KMS-11 (cell line): ENCODE measurements around the gene NINJ2.

Experiments used
- H2AFZ ChIP-seq: fragments of 200-600 bp; sonication (generic); 2 replicates; pipeline ENCODE4 v1.6.1; 2016; ENCODE audit warnings: antibody characterized with exemption, mixed run types, low read depth
- H3K27ac ChIP-seq: fragments of 200-600 bp; sonication (generic); 2 replicates; pipeline ENCODE4 v1.6.1; 2016; ENCODE audit warnings: mild to moderate bottlenecking, mixed run types
- H3K27me3 ChIP-seq: fragments of 200-600 bp; sonication (generic); 2 replicates; pipeline ENCODE4 v1.6.1; 2017; ENCODE audit warnings: mild to moderate bottlenecking, low read depth, mixed run types, moderate library complexity; ENCODE audit not compliant: insufficient read depth
- H3K36me3 ChIP-seq: fragments of 200-600 bp; sonication (generic); 2 replicates; pipeline ENCODE4 v1.6.1; 2017; ENCODE audit warnings: mild to moderate bottlenecking, mixed run types; ENCODE audit not compliant: insufficient read depth
- H3K4me1 ChIP-seq: fragments of 200-600 bp; sonication (generic); 2 replicates; pipeline ENCODE4 v1.6.1; 2016; ENCODE audit warnings: mild to moderate bottlenecking, low read depth, mixed run types; ENCODE audit not compliant: poor library complexity, severe bottlenecking
- H3K4me2 ChIP-seq: fragments of 200-600 bp; sonication (generic); 2 replicates; pipeline ENCODE4 v1.7.0; 2016; ENCODE audit warnings: mild to moderate bottlenecking, mixed run types
- H3K4me3 ChIP-seq: fragments of 200-600 bp; sonication (generic); IDR thresholded peaks from 2 replicates; pipeline ENCODE4 v1.6.1; 2017; ENCODE audit warnings: low read depth, low read length, mixed read lengths; ENCODE audit not compliant: insufficient read depth
- H3K79me2 ChIP-seq: fragments of 200-600 bp; sonication (generic); 2 replicates; pipeline ENCODE4 v1.6.1; 2016; ENCODE audit warnings: low read depth, mixed run types; ENCODE audit not compliant: insufficient read depth
- H3K9ac ChIP-seq: fragments of 200-600 bp; sonication (generic); 2 replicates; pipeline ENCODE4 v1.6.1; 2016; ENCODE audit warnings: mild to moderate bottlenecking, mixed run types
- H4K20me1 ChIP-seq: fragments of 200-600 bp; sonication (generic); 2 replicates; pipeline ENCODE4 v1.6.1; 2016; ENCODE audit warnings: mild to moderate bottlenecking, mixed run types; ENCODE audit not compliant: insufficient read depth
- TF ChIP-seq, protein P1 (sequence below): fragments of 200-600 bp; sonication (generic); conservative IDR thresholded peaks from 2 replicates; pipeline ENCODE4 v1.6.1; 2017; ENCODE audit warnings: low read depth, mild to moderate bottlenecking, antibody characterized with exemption, low read length, moderate library complexity, mixed read lengths

NINJ2 gene

DNA sequence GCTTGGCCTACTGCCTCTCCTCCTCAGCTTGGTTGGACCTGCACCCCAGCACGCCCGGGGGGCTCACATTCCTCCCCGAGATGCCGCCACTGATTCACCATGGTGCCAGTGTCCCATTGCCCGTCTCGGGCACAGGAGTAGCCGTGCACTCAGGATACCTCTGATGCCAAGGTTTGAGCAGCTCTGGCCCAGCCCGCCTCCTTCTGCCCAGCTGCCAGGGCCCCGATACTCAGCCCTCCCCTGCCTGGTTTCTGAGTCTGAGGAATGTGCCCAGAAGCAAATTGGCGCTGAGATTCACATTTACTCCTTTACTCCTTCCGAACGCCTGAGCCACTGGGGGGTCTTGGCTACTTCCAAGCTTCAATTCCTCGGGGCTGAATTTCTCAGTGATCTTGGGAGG lies 63.5 kb downstream of the NINJ2 start:
- Histone ChIP-seq H3K4me1 (no peaks in the 10 kb centered on the region), H3K9ac (no peak overlapping the region), H3K4me2 (no peak overlapping the region), H3K27me3 (no peaks in the 10 kb centered on the region), H2AFZ (no peak overlapping the region), H4K20me1 (no peaks in the 10 kb centered on the region), H3K27ac (no peak overlapping the region), H3K36me3 (no peaks in the 10 kb centered on the region), H3K4me3 (no peak overlapping the region), H3K79me2 (no peaks in the 10 kb centered on the region)
- TF ChIP-seq, protein P1, sequence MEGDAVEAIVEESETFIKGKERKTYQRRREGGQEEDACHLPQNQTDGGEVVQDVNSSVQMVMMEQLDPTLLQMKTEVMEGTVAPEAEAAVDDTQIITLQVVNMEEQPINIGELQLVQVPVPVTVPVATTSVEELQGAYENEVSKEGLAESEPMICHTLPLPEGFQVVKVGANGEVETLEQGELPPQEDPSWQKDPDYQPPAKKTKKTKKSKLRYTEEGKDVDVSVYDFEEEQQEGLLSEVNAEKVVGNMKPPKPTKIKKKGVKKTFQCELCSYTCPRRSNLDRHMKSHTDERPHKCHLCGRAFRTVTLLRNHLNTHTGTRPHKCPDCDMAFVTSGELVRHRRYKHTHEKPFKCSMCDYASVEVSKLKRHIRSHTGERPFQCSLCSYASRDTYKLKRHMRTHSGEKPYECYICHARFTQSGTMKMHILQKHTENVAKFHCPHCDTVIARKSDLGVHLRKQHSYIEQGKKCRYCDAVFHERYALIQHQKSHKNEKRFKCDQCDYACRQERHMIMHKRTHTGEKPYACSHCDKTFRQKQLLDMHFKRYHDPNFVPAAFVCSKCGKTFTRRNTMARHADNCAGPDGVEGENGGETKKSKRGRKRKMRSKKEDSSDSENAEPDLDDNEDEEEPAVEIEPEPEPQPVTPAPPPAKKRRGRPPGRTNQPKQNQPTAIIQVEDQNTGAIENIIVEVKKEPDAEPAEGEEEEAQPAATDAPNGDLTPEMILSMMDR: no peak

DNA sequence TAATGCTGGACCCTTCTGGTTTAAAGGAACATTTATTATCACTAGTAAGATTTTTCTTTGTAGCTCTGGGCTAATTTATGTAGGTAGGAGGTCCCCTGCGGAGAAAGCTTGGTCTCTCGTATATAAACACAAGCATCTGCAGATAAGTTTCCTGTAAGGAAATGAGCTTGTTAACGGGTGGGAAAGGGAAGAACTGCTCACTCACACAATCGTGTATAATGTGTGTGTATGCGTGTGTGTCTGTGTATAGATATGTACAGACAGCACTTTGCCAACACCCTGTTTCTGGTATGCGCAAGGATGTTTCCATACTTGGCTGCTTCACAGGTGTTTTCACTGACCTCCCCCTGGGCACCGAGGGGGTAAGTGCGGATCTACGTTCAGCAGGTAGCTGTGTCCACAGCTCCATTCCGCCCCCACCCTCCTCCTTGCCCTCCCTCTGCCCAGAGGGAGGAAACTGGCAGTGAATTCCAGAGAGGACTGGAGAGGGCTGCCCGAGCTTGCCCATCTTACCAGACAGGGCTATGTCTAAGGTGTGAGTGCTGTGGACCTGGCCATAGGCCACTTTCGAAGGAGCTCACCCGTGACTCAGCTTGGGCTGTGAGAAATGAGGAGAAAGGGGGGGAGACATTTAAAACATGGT lies 65.2 kb downstream of the NINJ2 start:
- no peak overlapping the region for H3K4me3 ChIP-seq

DNA sequence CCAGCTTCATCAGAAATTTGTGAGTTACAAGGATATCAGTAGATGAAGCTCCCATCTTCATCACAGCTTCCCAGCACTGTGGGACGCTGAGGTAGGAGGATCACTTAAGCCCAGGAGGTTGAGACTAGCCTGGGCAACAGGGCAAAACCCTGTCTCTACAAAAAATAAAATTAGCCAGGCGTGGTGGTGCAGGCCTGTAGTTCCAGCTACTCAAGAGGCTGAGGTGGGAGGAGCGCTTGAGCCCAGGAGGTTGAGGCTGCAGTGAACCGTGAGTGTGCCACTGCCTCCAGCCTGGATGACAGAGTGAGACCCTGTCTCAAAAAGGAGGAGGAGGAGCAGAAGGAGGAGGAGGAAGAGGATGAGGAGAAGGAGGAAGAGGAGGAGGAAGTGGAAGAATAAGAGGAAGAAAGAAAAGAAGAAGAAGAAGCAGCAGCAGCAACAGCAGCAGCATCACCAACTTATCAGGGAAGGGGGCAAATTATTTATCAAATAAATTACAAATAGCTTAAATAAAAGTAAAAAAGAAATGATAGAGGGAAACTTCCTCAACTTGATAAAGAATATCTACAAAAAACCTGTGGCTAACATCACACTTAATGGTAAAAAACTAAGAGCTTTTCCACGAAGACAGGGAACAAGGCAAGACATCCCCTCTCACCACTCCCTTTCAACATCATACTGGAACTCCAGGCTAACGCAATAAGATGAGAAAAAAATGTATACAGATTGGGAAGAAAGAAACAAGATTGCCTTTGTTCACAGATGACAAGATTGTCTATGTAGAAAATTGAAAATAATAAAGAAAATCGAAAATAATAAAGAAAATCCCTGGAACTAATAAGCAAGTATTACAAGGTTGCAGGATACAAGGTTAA lies 69.6 kb downstream of the NINJ2 start:
- no peaks in the 10 kb centered on the region for H3K79me2 ChIP-seq
- H3K4me2 ChIP-seq: no peak overlapping the region
- no peaks in the 10 kb centered on the region for H3K27me3 ChIP-seq
- H3K36me3 ChIP-seq: no peaks in the 10 kb centered on the region
- no peak overlapping the region for H3K27ac ChIP-seq
- H3K4me3 ChIP-seq: no peak overlapping the region
- no peaks in the 10 kb centered on the region for H3K4me1 ChIP-seq
- no peak overlapping the region for H3K9ac ChIP-seq
- TF ChIP-seq, protein P1: no peak
- H4K20me1 ChIP-seq: no peaks in the 10 kb centered on the region
- no peak overlapping the region for H2AFZ ChIP-seq

More for the DNA sequence above, 65.2 kb downstream of the NINJ2 start:
- Histone ChIP-seq H2AFZ (no peak overlapping the region), H3K9ac (no peak overlapping the region), H3K4me2 (no peak overlapping the region), H3K27ac (no peak overlapping the region), H3K27me3 (no peaks in the 10 kb centered on the region), H4K20me1 (no peaks in the 10 kb centered on the region), H3K79me2 (no peaks in the 10 kb centered on the region), H3K36me3 (no peaks in the 10 kb centered on the region), H3K4me1 (no peaks in the 10 kb centered on the region)
- TF ChIP-seq, protein P1: no peak

DNA sequence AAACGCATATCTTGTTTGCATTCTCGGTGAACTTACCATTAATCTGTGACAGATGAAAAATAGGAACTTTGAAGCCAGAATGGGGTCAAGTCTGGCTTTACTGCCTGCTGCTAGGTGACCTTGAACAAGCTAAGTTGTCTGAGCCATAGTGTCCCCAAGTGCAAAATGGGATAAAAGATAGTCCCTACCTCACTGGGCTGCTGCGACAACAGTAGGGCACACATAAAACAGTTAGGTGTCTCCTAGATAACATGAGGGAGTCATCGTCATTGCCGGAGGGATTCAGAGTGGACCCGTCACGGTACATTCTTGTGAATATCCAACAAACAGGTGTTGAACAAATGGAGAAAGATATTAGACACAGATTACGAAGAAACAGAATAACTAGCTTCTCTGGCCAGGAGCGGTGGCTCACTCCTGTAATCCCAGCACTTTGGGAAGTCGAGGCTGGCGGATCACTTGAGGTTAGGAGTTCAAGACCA lies 71.2 kb downstream of the NINJ2 start:
- no peaks in the 10 kb centered on the region for H3K36me3 ChIP-seq
- no peaks in the 10 kb centered on the region for H3K27me3 ChIP-seq
- H4K20me1 ChIP-seq: no peaks in the 10 kb centered on the region
- H3K79me2 ChIP-seq: no peaks in the 10 kb centered on the region
- H2AFZ ChIP-seq: no peak overlapping the region
- TF ChIP-seq, protein P1: no peak
- H3K4me2 ChIP-seq: no peak overlapping the region
- no peak overlapping the region for H3K4me3 ChIP-seq
- no peaks in the 10 kb centered on the region for H3K4me1 ChIP-seq
- H3K27ac ChIP-seq: no peak overlapping the region
- no peak overlapping the region for H3K9ac ChIP-seq
